ENCODE measurements around the gene NPC1.

GRCh38 chr18:23591011-23591410, 4.7 kb upstream of the NPC1 start:
- TF ChIP-seq, protein P1, sequence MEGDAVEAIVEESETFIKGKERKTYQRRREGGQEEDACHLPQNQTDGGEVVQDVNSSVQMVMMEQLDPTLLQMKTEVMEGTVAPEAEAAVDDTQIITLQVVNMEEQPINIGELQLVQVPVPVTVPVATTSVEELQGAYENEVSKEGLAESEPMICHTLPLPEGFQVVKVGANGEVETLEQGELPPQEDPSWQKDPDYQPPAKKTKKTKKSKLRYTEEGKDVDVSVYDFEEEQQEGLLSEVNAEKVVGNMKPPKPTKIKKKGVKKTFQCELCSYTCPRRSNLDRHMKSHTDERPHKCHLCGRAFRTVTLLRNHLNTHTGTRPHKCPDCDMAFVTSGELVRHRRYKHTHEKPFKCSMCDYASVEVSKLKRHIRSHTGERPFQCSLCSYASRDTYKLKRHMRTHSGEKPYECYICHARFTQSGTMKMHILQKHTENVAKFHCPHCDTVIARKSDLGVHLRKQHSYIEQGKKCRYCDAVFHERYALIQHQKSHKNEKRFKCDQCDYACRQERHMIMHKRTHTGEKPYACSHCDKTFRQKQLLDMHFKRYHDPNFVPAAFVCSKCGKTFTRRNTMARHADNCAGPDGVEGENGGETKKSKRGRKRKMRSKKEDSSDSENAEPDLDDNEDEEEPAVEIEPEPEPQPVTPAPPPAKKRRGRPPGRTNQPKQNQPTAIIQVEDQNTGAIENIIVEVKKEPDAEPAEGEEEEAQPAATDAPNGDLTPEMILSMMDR (IDR thresholded peaks at IDR 0.05; ENCODE audit: low read depth, low read length): no peak
- no peak for TF ChIP-seq MAX (IDR thresholded peaks at IDR 0.05; ENCODE audit: low read depth, low read length)
